Posterior cingulate gyrus (tissue), 11 donors: ENCODE data around the gene SUSD3.

Experiments
- DNase-seq, 10 donors: peaks; one replicate each; pipeline versions ENCODE4 v3.0.0 to v3.0.0-alpha.2; 2020 to 2021; ENCODE audit warnings: mixed read lengths in 3 of 10
- intact Hi-C: fragments of 100-400 bp; cut with DNase I; formaldehyde crosslinking; loops from one replicate; pipeline ENCODE4 v1.15.1; 2023

Gene SUSD3

DNA sequence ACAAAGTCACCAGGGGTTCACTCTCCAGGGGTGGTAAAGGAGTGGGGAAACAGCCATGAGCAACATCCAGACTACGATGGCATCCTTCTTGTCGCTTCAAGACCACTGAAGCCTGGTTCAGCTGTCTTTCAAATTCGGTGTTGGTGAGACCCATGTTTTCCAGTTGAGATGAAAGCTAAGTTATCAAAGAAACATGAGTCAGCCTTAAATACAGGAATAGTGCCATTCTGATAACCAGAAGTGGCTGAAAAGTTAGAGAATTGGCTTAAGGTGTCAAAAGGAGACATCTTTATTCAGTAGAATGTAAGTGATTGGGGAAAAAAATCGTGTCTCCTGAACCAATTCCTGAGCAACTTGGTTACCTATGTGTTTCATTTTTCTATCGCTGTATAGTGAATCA lies 30.5 kb downstream of the SUSD3 start:
- intact Hi-C loops: no loop called here
- peak in 1 of 10 donors; percentile 22 for DNase-seq

DNA sequence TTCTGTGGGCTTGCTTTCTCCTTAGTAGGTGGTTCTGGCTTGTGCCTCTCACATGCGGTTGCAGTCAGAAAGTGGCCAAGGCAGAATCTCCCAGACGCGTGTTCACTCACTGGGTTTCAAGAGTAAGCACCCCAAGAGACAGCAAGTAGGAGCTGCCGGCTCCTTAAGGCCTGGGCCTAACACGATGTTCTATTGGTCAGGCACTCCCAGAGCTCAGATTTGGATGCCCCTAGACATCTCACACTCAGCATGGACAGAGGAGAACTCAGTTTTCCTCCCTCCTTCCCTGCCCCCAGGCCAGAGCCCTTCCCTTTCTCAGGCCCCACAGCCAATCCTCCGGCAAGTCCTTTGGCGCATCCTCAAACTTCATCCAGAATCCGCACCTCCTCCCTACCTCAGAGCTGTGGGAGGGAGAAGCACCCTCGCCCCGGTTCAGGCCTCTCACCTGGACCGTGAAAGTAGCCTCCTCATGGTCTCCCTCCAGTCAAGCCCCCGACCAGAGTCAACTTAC lies 31.0 kb downstream of the SUSD3 start:
- DNase-seq: peak in 4 of 10 donors; percentile 4 to 69 (median 50)
- intact Hi-C loops: no loop called here

DNA sequence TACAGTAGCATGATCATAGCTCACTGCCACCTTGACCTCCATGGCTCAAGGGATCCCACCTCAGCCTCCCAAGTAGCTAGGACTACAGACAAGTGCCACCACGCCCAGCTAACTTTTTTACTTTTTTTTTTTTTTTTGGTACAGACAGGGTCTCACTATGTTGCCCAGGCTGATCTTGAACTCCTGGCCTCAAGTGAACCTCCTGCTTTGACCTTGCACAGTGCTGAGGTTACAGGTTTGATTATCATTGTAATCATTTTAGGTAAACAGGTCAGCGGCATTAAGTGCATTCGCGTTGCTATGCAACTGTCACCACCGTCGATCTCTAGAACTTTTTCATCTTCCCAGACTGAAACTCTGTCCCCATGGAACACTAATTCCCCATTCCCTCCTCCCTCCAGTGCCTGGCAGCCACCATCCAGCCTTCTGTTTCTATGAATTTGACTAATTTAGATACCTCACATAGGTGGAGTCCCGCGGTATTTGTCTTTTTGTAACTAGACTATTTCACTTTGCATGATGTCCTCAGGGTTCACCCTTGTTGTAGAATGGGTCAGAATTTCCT lies 31.7 kb downstream of the SUSD3 start:
- DNase-seq: peak in 2 of 10 donors; percentile 1 to 8

DNA sequence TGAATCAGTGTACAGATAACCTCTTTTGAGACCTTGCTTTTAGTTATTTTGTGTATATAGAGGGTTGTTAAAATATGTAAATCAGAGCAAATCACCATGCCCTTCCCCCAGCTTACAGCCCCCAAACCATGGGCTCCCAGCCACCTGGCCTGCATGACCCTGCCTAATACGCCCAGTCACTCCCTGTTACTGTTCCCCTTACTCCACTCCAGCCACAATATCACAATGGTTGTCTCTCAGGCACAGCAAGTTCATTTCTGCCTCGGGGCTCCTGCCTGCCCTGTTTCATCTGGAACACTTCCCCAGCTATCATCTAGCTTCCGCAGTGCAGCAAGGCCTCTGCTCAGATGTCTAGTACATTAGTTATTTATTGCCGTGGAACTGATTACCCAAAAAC lies 32.6 kb downstream of the SUSD3 start:
- intact Hi-C loops: loop anchor here (10.0 kb wide), 2 partner anchors 216 to 484 kb away; partner anchors contain the start of genes PHF2 and ZNF484
- DNase-seq: peak in 4 of 10 donors; percentile 2 to 22 (median 16)

More for the DNA sequence above, 31.7 kb downstream of the SUSD3 start:
- intact Hi-C loops: loop anchor here (10.0 kb wide), 2 partner anchors 215 to 485 kb away; partner anchors contain the start of genes PHF2 and ZNF484

DNA sequence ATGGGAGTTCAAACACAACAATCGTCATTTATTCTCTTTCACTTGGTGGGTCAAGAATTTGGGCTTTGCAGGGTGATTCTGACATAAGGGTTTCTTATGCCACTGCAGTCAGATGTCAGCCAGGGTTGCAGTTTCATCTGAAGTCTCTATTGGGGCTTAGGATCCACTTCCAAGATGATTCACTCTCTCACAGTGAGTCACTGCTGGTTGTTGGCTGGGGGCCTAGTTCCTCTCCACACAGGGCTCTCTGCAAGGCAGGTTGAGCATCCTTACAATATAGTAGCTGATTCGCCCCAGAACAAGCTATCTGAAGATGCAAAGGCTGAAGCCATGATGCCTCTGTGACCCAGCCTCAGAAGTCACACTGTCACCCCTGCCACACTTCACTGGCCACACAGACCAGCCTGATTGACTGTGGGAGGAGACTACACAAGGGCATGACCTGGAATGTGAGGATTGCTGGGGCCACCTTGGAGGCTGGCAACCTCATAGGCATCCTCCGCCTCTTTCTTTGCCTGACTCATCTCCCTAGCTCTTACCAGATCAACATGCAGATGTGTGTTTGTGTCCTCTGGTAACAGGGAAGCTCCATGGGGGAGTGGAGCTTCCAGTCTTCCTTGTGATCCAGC lies 33.1 kb downstream of the SUSD3 start:
- intact Hi-C loops: loop anchor here (10.0 kb wide), 2 partner anchors 217 to 483 kb away; partner anchors contain the start of genes PHF2 and ZNF484

DNA sequence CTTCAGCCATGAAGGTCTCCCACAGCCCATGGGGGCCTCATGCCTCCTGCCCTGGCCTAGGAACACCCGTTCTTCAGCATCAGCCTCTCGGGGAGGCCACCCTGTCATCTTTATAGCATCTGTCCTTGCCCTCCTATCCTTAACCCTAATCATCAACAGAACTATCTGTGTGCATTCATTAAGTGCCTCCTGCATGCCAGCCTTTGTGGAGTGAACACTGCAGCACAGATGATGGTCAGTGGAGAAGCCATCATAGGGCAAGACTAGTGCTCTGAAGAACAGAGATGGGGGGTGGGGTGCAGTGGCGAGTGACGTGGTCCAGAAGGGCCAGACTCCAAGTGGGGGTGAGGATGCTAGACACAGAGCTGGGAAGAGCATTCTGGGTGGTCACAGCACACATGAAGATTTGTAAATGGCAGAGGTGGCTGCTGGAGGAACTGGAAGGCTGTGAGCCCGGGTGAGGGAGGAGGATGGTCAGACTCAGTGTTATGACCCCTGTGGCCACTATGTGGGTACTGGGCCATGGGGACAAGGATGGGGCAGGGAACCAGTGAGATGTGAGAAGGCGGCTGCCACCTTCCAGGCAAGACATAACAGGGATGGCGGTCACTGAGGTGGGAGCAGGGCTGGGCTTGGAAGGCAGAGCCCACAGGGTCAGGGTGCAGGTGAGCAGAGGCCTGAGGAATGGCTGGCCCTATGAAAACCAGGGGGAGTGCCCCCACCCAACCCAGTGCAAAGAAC lies 33.9 kb downstream of the SUSD3 start:
- peak in 5 of 10 donors; percentile 0 to 74 (median 44) for DNase-seq
- intact Hi-C loops: loop anchor here (10.0 kb wide), 2 partner anchors 218 to 482 kb away; partner anchors contain the start of genes PHF2 and ZNF484

More for the DNA sequence above, 33.1 kb downstream of the SUSD3 start:
- peak in 5 of 10 donors; percentile 9 to 93 (median 62) for DNase-seq

DNA sequence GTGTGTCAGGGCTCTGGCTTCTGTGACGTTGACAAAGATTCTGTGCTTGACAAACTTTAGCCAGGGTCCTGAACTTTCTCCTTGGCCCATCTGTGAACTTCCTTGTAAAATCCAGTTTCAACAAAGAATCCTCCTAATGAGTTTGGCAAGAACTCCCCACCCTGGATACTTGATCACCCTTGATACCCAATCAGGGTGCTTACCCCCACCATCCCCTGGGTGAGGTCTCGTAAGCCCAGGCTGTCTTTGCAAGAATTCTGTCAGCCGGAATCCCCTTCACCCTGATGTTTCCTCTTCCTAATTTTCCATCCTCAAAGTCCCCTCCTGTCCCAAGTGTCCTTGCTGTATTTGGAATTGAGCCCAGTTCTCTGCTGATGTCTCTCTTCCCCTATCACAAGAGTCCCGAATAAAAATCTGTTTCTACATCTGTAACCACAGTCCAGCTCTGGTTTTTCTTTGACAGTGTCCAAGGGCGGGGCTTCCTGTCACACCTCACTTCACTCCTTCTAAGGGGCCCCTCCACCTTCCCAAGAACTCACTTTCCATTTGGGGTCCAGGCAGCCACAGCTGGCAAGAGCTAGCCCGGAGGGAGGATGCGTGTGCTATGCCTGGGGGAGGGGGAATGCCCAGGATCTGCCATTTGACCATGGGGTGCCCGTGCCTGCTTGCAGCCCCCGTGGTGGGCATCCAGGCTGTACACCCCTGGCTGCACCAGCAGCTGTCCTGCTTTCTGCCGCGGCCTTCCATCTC lies 34.8 kb downstream of the SUSD3 start:
- peak in 4 of 10 donors; percentile 14 to 65 (median 40) for DNase-seq
- intact Hi-C loops: loop anchor here (10.0 kb wide), 2 partner anchors 219 to 481 kb away; partner anchors contain the start of genes PHF2 and ZNF484

DNA sequence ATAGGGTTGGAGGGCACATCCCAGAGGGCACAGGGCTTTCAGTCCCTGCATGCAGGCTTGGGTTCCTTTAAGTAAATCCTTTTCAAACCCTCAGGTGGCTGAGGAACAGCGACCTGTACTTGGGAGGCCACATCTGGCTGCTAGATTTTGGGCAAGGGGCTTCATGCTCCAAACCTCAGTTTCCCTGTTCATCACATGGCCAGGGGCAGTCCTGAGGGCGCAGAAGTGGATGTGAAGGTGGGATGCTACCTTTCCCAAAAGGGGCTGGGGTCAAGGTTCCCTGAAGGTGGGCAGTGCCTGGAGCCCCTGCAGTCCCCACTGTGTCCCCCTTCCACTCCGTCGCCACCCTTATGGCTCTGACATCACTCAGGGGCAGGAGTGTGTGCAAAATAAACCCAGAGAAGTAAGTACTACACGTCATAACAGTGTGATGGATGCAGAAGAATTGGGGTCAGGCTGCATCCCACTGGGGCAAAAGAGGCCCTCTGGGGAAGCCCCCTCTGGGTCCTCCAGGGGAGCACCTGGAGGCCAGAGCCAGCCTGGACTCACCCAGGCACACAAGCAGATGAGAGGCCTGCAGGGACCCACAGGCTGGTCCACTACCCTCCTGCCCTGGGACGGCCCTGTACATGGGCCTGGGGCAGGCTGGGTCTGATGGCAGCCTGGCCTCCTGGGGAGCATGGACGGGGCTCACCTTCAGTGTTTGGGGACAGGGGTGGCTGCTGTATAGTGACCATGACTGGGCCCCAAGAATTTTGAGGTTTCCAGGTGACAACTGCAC lies 35.6 kb downstream of the SUSD3 start:
- DNase-seq: peak in 3 of 10 donors; percentile 13 to 63 (median 25)
- intact Hi-C loops: loop anchor here (10.0 kb wide), 2 partner anchors 219 to 481 kb away; partner anchors contain the start of genes PHF2 and ZNF484

DNA sequence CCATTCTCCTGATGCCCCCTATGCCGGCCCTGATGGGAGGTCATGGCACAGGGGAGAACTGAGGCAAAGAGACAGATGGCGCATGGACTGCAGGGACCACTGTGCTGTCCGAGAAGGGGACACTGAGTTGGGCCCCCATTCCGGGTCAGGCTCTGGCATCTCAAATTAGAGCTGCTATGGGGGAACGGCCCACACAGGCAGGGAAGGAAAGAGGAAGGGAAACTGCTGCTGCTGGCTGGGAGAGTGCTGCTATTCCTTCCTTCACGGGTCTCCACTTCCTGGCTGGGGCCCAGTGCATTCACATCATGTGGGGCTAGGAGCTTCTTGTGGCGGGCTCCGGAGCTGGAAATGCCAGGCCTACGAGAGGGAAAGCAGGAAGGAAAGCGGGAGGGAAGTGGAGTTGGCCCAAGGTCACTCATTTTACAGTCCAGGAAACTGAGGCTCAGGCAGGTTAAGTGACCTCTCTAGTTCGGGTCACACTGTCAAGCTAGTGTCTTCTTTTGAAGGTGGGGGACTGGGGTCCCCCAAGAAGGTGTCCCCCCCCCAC lies 36.2 kb downstream of the SUSD3 start:
- peak in 7 of 10 donors; percentile 30 to 91 (median 51) for DNase-seq
- intact Hi-C loops: loop anchor here (5.0 to 10.0 kb wide), 3 partner anchors 38 to 480 kb away; partner anchors contain the start of genes NINJ1, PHF2 and ZNF484

DNA sequence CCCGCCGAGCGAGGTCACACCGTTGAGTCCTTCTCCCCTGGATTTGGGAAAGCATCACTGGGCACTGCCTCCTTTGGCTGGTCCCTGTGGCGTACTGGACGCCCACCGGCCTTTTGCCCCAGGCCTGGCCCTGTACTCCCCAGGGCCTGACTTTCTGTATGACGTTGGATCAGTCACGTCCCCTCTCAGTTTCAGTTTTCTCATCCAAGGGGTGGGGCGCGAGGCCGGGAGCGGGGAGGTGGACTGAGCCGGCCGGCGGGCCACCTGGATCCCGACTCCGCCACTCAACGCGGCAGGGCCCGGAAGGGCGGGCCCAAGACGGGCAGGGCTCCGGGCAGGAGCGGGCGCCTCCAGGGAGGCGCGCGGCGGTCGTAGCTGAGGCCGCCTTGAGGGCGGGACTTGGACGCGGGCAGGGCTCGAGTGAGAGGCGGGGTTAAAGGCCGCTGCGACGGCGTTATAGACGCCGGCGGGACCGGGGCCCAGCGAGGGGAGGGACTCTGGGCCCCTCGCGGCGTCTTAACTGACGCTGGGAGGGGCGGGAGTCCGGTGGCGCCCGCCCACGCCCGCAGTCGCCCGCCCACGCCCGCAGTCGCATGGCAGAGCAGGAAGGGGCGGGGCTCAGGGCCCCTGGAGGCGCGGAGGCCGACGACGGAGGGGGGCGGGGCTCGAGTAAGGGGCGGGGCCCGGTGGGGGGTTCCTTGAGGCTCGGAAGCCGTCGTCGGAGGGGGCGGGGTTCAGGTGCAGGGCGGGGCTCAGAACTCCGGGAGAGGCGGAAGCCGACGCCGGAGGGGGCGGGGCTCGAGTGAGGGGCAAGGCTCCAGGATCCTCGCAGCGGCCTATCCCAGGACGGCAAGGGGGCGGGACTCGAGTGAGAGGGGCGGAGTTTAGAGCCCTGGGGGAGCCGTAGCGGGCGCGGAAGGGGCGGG lies 37.0 kb downstream of the SUSD3 start:
- DNase-seq: peak; percentile 99 to 100 (median 100)
- intact Hi-C loops: loop anchor here (5.0 to 10.0 kb wide), 3 partner anchors 37 to 479 kb away; partner anchors contain the start of genes NINJ1, PHF2 and ZNF484

DNA sequence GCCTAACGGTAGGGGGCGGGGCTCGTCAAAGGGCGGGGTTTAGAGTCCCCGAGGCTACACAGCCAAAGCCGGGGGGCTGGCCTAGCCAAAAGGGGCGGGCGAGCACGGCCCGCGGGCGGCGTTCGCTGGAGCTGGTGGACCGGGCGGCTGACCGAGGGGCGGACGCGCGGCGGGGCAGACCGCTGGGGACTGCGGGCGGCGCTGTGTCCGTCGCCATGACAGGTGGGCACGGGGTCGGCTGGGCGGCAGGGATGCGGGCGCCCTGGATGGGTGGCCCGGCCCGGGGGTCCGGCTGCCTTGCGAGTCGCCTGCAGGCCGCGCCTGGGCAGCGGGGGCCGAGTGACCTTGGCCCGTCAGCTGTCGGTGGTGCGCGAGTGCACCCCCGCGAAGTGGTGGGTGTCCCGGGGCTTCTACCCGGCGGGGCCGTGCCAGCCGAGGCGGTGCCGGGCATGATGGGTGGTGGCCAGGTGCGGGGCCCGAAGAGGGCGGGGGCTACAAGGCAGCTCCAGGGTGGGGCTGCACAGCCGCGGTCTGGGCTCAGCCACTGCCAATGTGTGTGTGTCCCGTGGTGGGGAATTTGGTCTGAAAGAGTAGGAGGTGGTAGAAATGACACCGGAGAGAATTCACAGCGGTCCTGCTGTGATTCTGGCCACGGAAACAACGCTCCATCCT lies 37.8 kb downstream of the SUSD3 start, which contains the start of gene CARD19:
Gene CARD19 (plus strand): TSS at position 87 of the 672 bp plus-strand sequence. CDS start 129 bp downstream, at position 216.
- intact Hi-C loops: loop anchor here (5.0 to 10.0 kb wide), 3 partner anchors 36 to 479 kb away; partner anchors contain the start of genes NINJ1, PHF2 and ZNF484

DNA sequence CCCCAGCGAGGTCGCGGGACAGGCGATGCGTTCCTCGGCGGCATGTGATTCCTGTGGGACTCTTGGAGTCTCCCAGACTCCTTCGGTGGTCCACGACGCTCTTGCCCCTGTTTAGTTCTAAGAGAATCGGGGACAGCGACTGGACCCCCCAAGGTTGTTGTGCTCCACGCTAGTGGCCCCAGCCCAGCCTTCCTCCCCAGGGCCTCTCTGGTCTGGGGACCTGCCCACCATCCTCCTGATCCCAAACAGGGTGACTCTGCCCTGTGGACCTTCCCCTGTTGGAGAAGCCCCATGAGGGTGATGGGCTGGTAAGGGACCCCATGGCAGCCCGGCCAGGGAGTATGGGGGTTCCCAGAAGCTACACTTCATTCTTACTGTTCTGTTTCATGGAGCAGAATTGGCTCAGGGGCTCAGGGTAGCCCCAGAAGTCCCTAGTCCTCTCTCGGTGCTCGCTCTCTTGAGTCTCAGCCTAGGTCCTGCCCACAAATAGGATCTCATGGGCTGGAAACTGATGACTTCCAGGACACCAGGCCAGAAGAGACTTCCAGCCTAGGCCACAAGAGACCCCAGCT lies 38.4 kb downstream of the SUSD3 start:
- DNase-seq: peak in 1 of 10 donors; percentile 71
- intact Hi-C loops: loop anchor here (5.0 to 10.0 kb wide), 3 partner anchors 35 to 478 kb away; partner anchors contain the start of genes NINJ1, PHF2 and ZNF484

More for the DNA sequence above, 37.8 kb downstream of the SUSD3 start, which contains the start of gene CARD19:
- DNase-seq: peak in 5 of 10 donors; percentile 38 to 93 (median 82)

DNA sequence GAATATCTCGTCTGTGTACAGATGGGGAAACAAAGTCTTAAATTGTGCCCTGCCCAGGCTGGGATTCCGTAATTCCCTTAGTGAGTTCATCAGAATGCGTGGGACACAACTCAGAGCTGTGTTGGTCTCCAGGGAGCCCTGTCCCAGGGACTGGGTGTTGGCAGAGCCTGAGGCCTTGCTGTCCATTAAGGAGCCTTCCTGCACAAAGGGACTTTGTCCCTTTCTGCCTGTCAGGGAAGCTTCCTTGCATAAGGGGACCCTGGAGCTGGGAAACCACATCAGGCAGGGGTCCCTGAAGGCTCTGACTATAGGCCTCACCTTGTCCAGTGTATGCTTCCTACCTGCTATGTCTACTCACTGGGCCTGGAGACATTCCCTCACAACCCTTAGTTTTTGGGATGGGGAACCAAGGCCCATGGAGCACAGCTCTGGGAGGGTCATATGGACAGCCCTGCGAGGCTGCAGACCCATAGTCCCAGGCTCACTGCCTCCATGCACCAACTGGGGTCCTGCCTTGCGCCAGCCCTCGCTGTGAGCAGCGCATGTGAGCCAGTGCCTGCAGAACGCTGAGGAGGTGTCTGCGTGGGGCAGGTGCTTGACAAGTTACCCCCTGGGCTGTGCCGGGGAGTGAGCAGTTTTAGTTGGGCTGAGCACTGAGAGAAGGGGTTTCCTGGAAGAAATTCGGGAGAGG lies 39.2 kb downstream of the SUSD3 start:
- DNase-seq: peak in 4 of 10 donors; percentile 34 to 89 (median 82)
- intact Hi-C loops: loop anchor here (5.0 to 10.0 kb wide), 3 partner anchors 35 to 477 kb away; partner anchors contain the start of genes NINJ1, PHF2 and ZNF484

DNA sequence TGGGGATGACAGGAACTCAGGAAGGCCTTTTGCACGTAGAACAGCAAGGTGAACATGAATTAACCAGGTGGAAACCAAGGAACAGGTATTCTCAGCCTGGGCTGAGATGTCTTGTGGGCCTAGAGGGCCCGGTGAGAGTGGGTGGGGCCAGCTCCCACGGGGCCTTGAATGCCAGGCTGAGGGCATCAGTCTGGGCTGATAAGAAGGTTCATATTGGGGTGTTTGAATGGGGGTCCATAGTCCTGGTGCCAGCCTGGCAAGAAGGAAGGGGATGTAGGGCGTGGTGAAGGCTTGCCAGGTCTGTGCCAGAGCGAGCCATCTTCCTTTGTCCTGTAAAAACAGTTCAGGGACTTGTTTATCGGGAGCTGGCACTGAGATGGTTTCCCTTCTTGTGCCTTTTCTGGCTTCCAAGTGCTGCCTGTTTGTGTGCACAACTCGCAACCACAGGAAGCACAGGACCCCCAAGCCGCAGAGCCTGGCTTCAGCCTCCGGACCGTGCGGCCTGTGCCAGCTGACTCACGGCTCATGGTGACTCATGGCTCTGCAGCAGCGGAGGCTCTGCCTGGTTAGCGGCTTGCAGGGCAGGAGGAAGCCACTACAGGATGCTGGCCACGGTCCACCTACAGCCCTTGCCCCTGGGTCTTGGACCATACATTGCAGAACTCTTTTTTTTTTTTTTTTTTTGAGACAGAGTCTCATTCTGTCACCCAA lies 39.9 kb downstream of the SUSD3 start:
- intact Hi-C loops: loop anchor here (5.0 to 10.0 kb wide), 3 partner anchors 34 to 476 kb away; partner anchors contain the start of genes NINJ1, PHF2 and ZNF484
- peak; percentile 71 to 99 (median 84) for DNase-seq
